Nephron (organoid): ENCODE results near the gene PPM1H.

Experiments
- H3K27ac Mint-ChIP-seq, 3 experiments: 2 replicates each; pipeline ENCODE4 v1.8.0; 2020; ENCODE audit warnings: mixed read lengths in 3 of 3, mild to moderate bottlenecking in 2 of 3, moderate library complexity in 1 of 3
- H3K27me3 Mint-ChIP-seq: 2 replicates; pipeline ENCODE4 v1.8.0; 2021; ENCODE audit warnings: low read depth, mild to moderate bottlenecking, moderate library complexity, mixed read lengths
- H3K36me3 Mint-ChIP-seq: 2 replicates; pipeline ENCODE4 v1.8.0; 2020; ENCODE audit warnings: low read depth, mixed read lengths
- H3K4me1 Mint-ChIP-seq: 2 replicates; pipeline ENCODE4 v1.8.0; 2020; ENCODE audit warnings: mixed read lengths
- H3K4me3 Mint-ChIP-seq, 3 experiments: 2 replicates each; pipeline ENCODE4 v1.8.0; 2020; ENCODE audit warnings: mild to moderate bottlenecking in 3 of 3, mixed read lengths in 3 of 3, moderate library complexity in 2 of 3
- H3K9me3 Mint-ChIP-seq: 2 replicates; pipeline ENCODE4 v1.8.0; 2020; ENCODE audit warnings: mixed read lengths
- CTCF ChIP-seq, 3 experiments: fragments of 200-600 bp; sonication (generic); IDR thresholded peaks; one replicate each; pipeline ENCODE4 v1.5.0; 2021; ENCODE audit warnings: antibody characterized with exemption in 3 of 3; ENCODE audit not compliant: unreplicated experiment in 3 of 3

The PPM1H gene

DNA sequence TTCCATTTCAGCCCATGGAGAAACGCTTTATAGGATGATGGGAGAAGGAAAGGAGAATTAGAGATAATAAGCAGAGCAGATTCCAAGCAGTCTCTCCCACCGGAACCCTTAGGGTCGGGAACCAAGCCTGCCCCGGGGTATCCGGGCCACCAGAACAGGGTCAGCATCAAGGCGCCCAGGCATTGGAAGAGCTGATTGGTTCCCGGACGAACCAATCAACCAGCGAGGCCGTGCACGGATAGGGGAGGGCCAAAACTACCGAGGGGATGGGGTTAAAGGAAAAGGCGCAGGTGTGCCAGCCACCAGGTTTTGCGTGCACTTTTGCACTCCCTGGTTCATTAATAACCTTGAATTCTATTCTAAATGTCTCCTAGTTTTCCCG, 1.7 kb downstream of the PPM1H start:
- Mint-ChIP-seq H3K4me3 (peak overlapping the region; percentile 94 to 98 (median 96)), H3K27me3 (peaks cover 46% of the 10 kb centered on the region), H3K4me1 (peaks cover 11% of the 10 kb centered on the region), H3K27ac (peak overlapping the region in 2 of 3 experiments; percentile 6 to 80), H3K9me3 (no peaks in the 10 kb centered on the region), H3K36me3 (no peaks in the 10 kb centered on the region)
- no peak for TF ChIP-seq CTCF (IDR thresholded peaks at IDR 0.05; ENCODE audit: unreplicated experiment in 3 of 3)

DNA sequence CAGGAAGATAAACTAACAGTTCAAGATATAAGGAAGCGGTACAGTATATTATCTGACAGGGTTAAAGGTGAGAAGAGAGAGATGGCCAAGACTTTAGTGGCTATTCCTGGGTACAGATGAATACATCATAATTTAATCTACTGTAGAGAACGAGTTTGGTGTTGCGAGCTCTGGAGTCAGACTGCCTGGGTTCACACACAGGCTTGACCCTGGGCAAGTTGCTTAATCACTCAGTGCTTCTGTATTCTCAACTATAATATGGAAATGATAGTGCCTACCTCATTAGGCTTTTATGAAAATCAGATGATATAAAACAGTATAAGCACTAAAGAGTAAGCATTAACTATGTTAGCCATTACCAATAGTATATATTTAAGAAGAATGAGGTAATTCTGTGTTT, 3.5 kb downstream of the PPM1H start:
- Mint-ChIP-seq H3K27me3 (peaks cover 43% of the 10 kb centered on the region), H3K9me3 (no peaks in the 10 kb centered on the region), H3K4me3 (peak overlapping the region in 2 of 3 experiments; percentile 50 to 79), H3K27ac (peak overlapping the region in 1 of 3 experiments; percentile 8), H3K36me3 (no peaks in the 10 kb centered on the region), H3K4me1 (peaks cover 11% of the 10 kb centered on the region)
- TF ChIP-seq CTCF (IDR thresholded peaks at IDR 0.05; ENCODE audit: unreplicated experiment in 3 of 3), result no peak

DNA sequence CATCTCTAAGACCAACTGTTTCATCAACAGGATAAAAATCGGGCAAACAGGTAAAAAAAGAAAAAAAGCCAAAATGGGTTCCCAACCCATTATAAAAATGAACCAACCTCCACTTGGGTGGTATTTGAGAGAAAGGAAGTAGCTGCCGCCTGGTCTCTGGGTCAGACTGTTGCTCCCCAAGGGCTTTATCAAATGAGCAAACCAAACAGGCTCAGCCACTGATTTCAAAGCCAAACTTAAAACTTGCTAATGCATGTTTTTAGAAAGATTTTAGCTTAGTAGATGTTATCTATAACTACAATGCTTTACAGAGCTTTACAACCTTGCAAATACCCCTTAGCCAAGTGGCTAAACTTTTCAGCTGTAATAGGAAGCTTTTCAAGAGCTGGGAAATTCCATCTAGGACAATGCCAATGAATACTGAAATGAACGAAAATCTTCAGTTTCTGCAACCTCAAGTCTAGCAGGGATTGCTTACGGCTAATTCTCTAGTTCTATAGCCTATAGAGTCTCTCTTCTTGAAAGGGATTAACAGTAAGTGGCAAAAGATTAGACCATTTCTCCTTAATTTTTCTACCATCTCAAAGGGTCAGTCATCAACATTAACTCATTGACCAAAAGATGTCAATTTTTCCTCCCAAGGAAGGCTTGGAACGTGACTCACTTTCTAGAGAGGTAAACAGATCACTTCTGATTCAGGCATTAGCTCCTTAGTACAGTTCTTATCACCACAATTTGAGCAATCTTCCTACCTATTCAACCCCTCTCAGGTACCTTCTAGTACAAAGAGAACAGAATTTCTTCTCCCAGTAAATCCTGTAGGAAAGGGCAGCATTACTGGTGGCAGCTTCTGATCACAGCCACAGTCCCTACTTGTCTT, 4.2 kb downstream of the PPM1H start:
- H3K9me3 Mint-ChIP-seq, result no peaks in the 10 kb centered on the region
- H3K36me3 Mint-ChIP-seq, result no peaks in the 10 kb centered on the region
- peaks cover 42% of the 10 kb centered on the region for H3K27me3 Mint-ChIP-seq
- H3K4me3 Mint-ChIP-seq, result peak overlapping the region in 2 of 3 experiments; percentile 37 to 50
- H3K27ac Mint-ChIP-seq, result peak overlapping the region in 1 of 3 experiments; percentile 8
- no peak for TF ChIP-seq CTCF (IDR thresholded peaks at IDR 0.05; ENCODE audit: unreplicated experiment in 3 of 3)
- peaks cover 11% of the 10 kb centered on the region for H3K4me1 Mint-ChIP-seq

- Mint-ChIP-seq H3K36me3 (peaks cover 4% of the 10 kb centered on the region), H3K4me1 (peaks cover 7% of the 10 kb centered on the region), H3K9me3 (no peaks in the 10 kb centered on the region), H3K4me3 (no peak overlapping the region), H3K27me3 (peaks cover 29% of the 10 kb centered on the region), H3K27ac (no peak overlapping the region)
- no peak for TF ChIP-seq CTCF (IDR thresholded peaks at IDR 0.05; ENCODE audit: unreplicated experiment in 3 of 3)
Measured at GRCh38 chr12:62928632-62929031, 6.3 kb downstream of the PPM1H start.

- H3K9me3 Mint-ChIP-seq, result no peaks in the 10 kb centered on the region
- peaks cover 8% of the 10 kb centered on the region for H3K4me1 Mint-ChIP-seq
- peaks cover 4% of the 10 kb centered on the region for H3K36me3 Mint-ChIP-seq
- no peak overlapping the region for H3K27ac Mint-ChIP-seq
- no peak for TF ChIP-seq CTCF (IDR thresholded peaks at IDR 0.05; ENCODE audit: unreplicated experiment in 3 of 3)
- H3K27me3 Mint-ChIP-seq, result peaks cover 3% of the 10 kb centered on the region
- H3K4me3 Mint-ChIP-seq, result no peak overlapping the region
Measured at GRCh38 chr12:62925680-62926079, 9.3 kb downstream of the PPM1H start.

- peaks cover 4% of the 10 kb centered on the region for H3K36me3 Mint-ChIP-seq
- H3K27me3 Mint-ChIP-seq, result no peaks in the 10 kb centered on the region
- no peaks in the 10 kb centered on the region for H3K9me3 Mint-ChIP-seq
- no peak for TF ChIP-seq CTCF (IDR thresholded peaks at IDR 0.05; ENCODE audit: unreplicated experiment in 3 of 3)
- H3K4me3 Mint-ChIP-seq, result no peak overlapping the region
- peaks cover 16% of the 10 kb centered on the region for H3K4me1 Mint-ChIP-seq
- no peak overlapping the region for H3K27ac Mint-ChIP-seq
Measured at GRCh38 chr12:62924084-62924483, 10.9 kb downstream of the PPM1H start.
